ENCODE measurements around the gene FCHSD2.

The FCHSD2 gene

GRCh38 chr11:72971192-72971967 is 170.7 kb downstream of the FCHSD2 start:
- DNase-seq (ENCODE audit: low read depth, low spot score) = no peak

- no peak for DNase-seq (ENCODE audit: low read depth, low spot score)
Measured at GRCh38 chr11:72970557-72971118, 171.5 kb downstream of the FCHSD2 start.

GRCh38 chr11:72969894-72970335 is 172.2 kb downstream of the FCHSD2 start:
- DNase-seq (ENCODE audit: low read depth, low spot score) = no peak

GRCh38 chr11:72968390-72968789 is 173.7 kb downstream of the FCHSD2 start:
- DNase-seq (ENCODE audit: low read depth, low spot score) = no peak

- DNase-seq (ENCODE audit: low read depth, low spot score) = no peak
Measured at GRCh38 chr11:72965672-72966071, 176.4 kb downstream of the FCHSD2 start.

GRCh38 chr11:72962717-72963116 is 179.4 kb downstream of the FCHSD2 start:
- DNase-seq (ENCODE audit: low read depth, low spot score) = no peak

- DNase-seq (ENCODE audit: low read depth, low spot score) = no peak
Measured at GRCh38 chr11:72962084-72962483, 180.0 kb downstream of the FCHSD2 start.

- no peak for DNase-seq (ENCODE audit: low read depth, low spot score)
Measured at GRCh38 chr11:72959998-72960731, 182.0 kb downstream of the FCHSD2 start.

GRCh38 chr11:72958791-72959190 is 183.3 kb downstream of the FCHSD2 start:
- no peak for DNase-seq (ENCODE audit: low read depth, low spot score)

- DNase-seq (ENCODE audit: low read depth, low spot score) = no peak
Measured at GRCh38 chr11:72955466-72955865, 186.7 kb downstream of the FCHSD2 start.

GRCh38 chr11:72954860-72955259 is 187.3 kb downstream of the FCHSD2 start:
- no peak for DNase-seq (ENCODE audit: low read depth, low spot score)

- no peak for DNase-seq (ENCODE audit: low read depth, low spot score)
Measured at GRCh38 chr11:72953637-72954036, 188.5 kb downstream of the FCHSD2 start.

- DNase-seq (ENCODE audit: low read depth, low spot score) = no peak
Measured at GRCh38 chr11:72951888-72952287, 190.2 kb downstream of the FCHSD2 start.

GRCh38 chr11:72951193-72951592 is 190.9 kb downstream of the FCHSD2 start:
- DNase-seq (ENCODE audit: low read depth, low spot score) = no peak

GRCh38 chr11:72950685-72951084 is 191.4 kb downstream of the FCHSD2 start:
- DNase-seq (ENCODE audit: low read depth, low spot score) = no peak

GRCh38 chr11:72947229-72947628 is 194.9 kb downstream of the FCHSD2 start:
- no peak for DNase-seq (ENCODE audit: low read depth, low spot score)

- DNase-seq (ENCODE audit: low read depth, low spot score) = no peak
Measured at GRCh38 chr11:72943664-72944063, 198.5 kb downstream of the FCHSD2 start.

- no peak for DNase-seq (ENCODE audit: low read depth, low spot score)
Measured at GRCh38 chr11:72940417-72940816, 201.7 kb downstream of the FCHSD2 start.

- no peak for DNase-seq (ENCODE audit: low read depth, low spot score)
Measured at GRCh38 chr11:72939031-72939430, 203.1 kb downstream of the FCHSD2 start.

GRCh38 chr11:72937439-72937838 is 204.7 kb downstream of the FCHSD2 start:
- DNase-seq (ENCODE audit: low read depth, low spot score) = no peak

- no peak for DNase-seq (ENCODE audit: low read depth, low spot score)
Measured at GRCh38 chr11:72935700-72936099, 206.4 kb downstream of the FCHSD2 start.

- no peak for DNase-seq (ENCODE audit: low read depth, low spot score)
Measured at GRCh38 chr11:72932132-72932570, 210.0 kb downstream of the FCHSD2 start.

GRCh38 chr11:72930008-72930407 is 212.1 kb downstream of the FCHSD2 start:
- DNase-seq (ENCODE audit: low read depth, low spot score) = no peak
